IMR-90 (cell line): ENCODE data around the gene GNL3. TPM values are rescaled to one million over a fixed set of nuclear protein-coding genes. Genes with fewer than 3 reads are reported as not detected.

ENCODE experiments used
- ATAC-seq: fragments of 200-7000 bp; cut with Tn5 transposase; 2 replicates; pipeline ENCODE4 v1.9.1; 2020; ENCODE audit warnings: low read depth, mild to moderate bottlenecking, moderate library complexity
- BruUV-seq: library from RNA; stranded (reverse); fragments of 400-500 nt; replicated peaks from 2 replicates; lab custom pipeline; 2021; lab: Mats Ljungman, UMichigan
- CTCF ChIA-PET: fragments of 300-600 bp; formaldehyde crosslinking; extraction: SDS; loops from one replicate; lab custom pipeline; 2021; ENCODE audit warnings: antibody characterized with exemption; lab: Yijun Ruan, JAX
- POLR2A ChIA-PET: fragments of 300-600 bp; sonication (Branson Sonifier 250); formaldehyde crosslinking; loops from one replicate; lab custom pipeline; 2022; ENCODE audit warnings: antibody characterized with exemption; ENCODE audit not compliant: unreplicated experiment; lab: Charles Lee
- DNase-seq: peaks from one replicate; pipeline ENCODE4 v3.0.0; 2013
- H2AFZ ChIP-seq: replicated peaks from 2 replicates; pipeline ENCODE3; 2013; ENCODE audit warnings: low read length, mild to moderate bottlenecking; ENCODE audit not compliant: poor library complexity
- H2AK5ac ChIP-seq: 2 replicates; pipeline ENCODE4 v1.6.1; 2013; ENCODE audit warnings: low read depth, low read length, inconsistent platforms
- H2AK9ac ChIP-seq: replicated peaks from 2 replicates; pipeline ENCODE3; 2013; ENCODE audit warnings: mild to moderate bottlenecking, low read depth, low read length, moderate library complexity; ENCODE audit not compliant: poor library complexity
- H2BK120ac ChIP-seq: 2 replicates; pipeline ENCODE4 v1.6.1; 2013; ENCODE audit warnings: low read depth, low read length, inconsistent platforms
- H2BK15ac ChIP-seq: 3 replicates; pipeline ENCODE4 v1.6.1; 2013; ENCODE audit warnings: low read depth, low read length, inconsistent platforms
- H2BK20ac ChIP-seq: 2 replicates; pipeline ENCODE4 v1.6.1; 2013; ENCODE audit warnings: low read depth, mild to moderate bottlenecking, inconsistent platforms, low read length, moderate library complexity
- H2BK5ac ChIP-seq: 2 replicates; pipeline ENCODE4 v1.6.1; 2013; ENCODE audit warnings: mild to moderate bottlenecking, low read depth, low read length, inconsistent platforms; ENCODE audit not compliant: poor library complexity, severe bottlenecking
- H3K14ac ChIP-seq: replicated peaks from 2 replicates; pipeline ENCODE4 v1.6.1; 2013; ENCODE audit warnings: low read depth, low read length, inconsistent platforms
- H3K18ac ChIP-seq: 2 replicates; pipeline ENCODE4 v1.6.1; 2013; ENCODE audit warnings: low read depth, low read length, control low read depth
- H3K23ac ChIP-seq: 2 replicates; pipeline ENCODE4 v1.6.1; 2013; ENCODE audit warnings: low read depth, low read length, inconsistent platforms
- H3K27ac ChIP-seq: 2 replicates; pipeline ENCODE4 v1.5.1; 2013; ENCODE audit warnings: mild to moderate bottlenecking, control low read depth, low read length; ENCODE audit not compliant: insufficient read depth
- H3K27me3 ChIP-seq: 2 replicates; pipeline ENCODE4 v1.6.1; 2013; ENCODE audit warnings: low read length; ENCODE audit not compliant: control insufficient read depth, insufficient read depth
- H3K36me3 ChIP-seq: 2 replicates; pipeline ENCODE4 v1.6.1; 2013; ENCODE audit warnings: low read length, mixed read lengths; ENCODE audit not compliant: control insufficient read depth, insufficient read depth
- H3K4ac ChIP-seq: 2 replicates; pipeline ENCODE4 v1.6.1; 2013; ENCODE audit warnings: low read depth, low read length, inconsistent platforms
- H3K4me1 ChIP-seq: 2 replicates; pipeline ENCODE4 v1.6.1; 2013; ENCODE audit warnings: low read length, mixed read lengths; ENCODE audit not compliant: control insufficient read depth, insufficient read depth
- H3K4me2 ChIP-seq: 2 replicates; pipeline ENCODE4 v1.6.1; 2013; ENCODE audit warnings: low read depth, mild to moderate bottlenecking, control low read depth, low read length, moderate library complexity
- H3K4me3 ChIP-seq: 2 replicates; pipeline ENCODE4 v1.5.1; 2013; ENCODE audit warnings: low read depth, mild to moderate bottlenecking, control low read depth, low read length, moderate library complexity; ENCODE audit not compliant: insufficient read depth
- H3K56ac ChIP-seq: 2 replicates; pipeline ENCODE4 v1.6.1; 2013; ENCODE audit warnings: low read length, inconsistent platforms; ENCODE audit not compliant: insufficient read depth; ENCODE audit errors: extremely low read depth
- H3K79me1 ChIP-seq, 2 experiments: 2 replicates each; pipeline ENCODE4 v1.6.1; 2013; ENCODE audit warnings: low read length in 2 of 2, inconsistent platforms in 1 of 2, low read depth in 1 of 2
- H3K9ac ChIP-seq: 2 replicates; pipeline ENCODE4 v1.6.1; 2013; ENCODE audit warnings: low read depth, low read length, control low read depth
- H3K9me1 ChIP-seq: 2 replicates; pipeline ENCODE4 v1.6.1; 2013; ENCODE audit warnings: low read length, inconsistent platforms; ENCODE audit not compliant: insufficient read depth
- H3K9me3 ChIP-seq: 2 replicates; pipeline ENCODE4 v1.6.1; 2013; ENCODE audit warnings: low read length; ENCODE audit not compliant: control insufficient read depth, insufficient read depth
- H4K20me1 ChIP-seq: 2 replicates; pipeline ENCODE4 v1.6.1; 2013; ENCODE audit warnings: low read length, inconsistent platforms; ENCODE audit not compliant: insufficient read depth
- H4K5ac ChIP-seq: 2 replicates; pipeline ENCODE4 v1.6.1; 2013; ENCODE audit warnings: mild to moderate bottlenecking, low read depth, low read length, control low read depth
- H4K8ac ChIP-seq, 2 experiments: 2 replicates each; pipeline ENCODE4 v1.6.1; 2013; ENCODE audit warnings: low read depth in 2 of 2, low read length in 2 of 2, control low read depth in 1 of 2, inconsistent platforms in 1 of 2
- H4K91ac ChIP-seq: 2 replicates; pipeline ENCODE4 v1.6.1; 2013; ENCODE audit warnings: low read depth, low read length, inconsistent platforms; ENCODE audit not compliant: insufficient read depth
- BHLHE40 ChIP-seq: fragments of 150-350 bp; IDR thresholded peaks from 2 replicates; pipeline ENCODE4 v1.6.1; 2016; ENCODE audit warnings: mild to moderate bottlenecking, low read depth, low read length
- CEBPB ChIP-seq: IDR thresholded peaks from 2 replicates; pipeline ENCODE4 v1.6.1; 2012; ENCODE audit warnings: low read depth, low read length, improper control_type of control experiment
- FOS ChIP-seq: fragments of 150-350 bp; IDR thresholded peaks from 2 replicates; pipeline ENCODE4 v1.6.1; 2016; ENCODE audit warnings: low read depth, low read length
- MAFK ChIP-seq: IDR thresholded peaks from 2 replicates; pipeline ENCODE4 v1.6.1; 2012; ENCODE audit warnings: low read depth, low read length, improper control_type of control experiment
- MAZ ChIP-seq: IDR thresholded peaks from 2 replicates; pipeline ENCODE4 v1.6.1; 2012; ENCODE audit warnings: low read depth, mild to moderate bottlenecking, low read length, improper control_type of control experiment, moderate library complexity, borderline replicate concordance
- MXI1 ChIP-seq: IDR thresholded peaks from 2 replicates; pipeline ENCODE4 v1.6.1; 2012; ENCODE audit warnings: low read depth, mild to moderate bottlenecking, low read length, moderate library complexity, borderline replicate concordance
- RAD21 ChIP-seq: IDR thresholded peaks from 2 replicates; pipeline ENCODE4 v1.6.1; 2012; ENCODE audit warnings: low read length, improper control_type of control experiment
- SMC3 ChIP-seq: fragments of 150-350 bp; IDR thresholded peaks from 2 replicates; pipeline ENCODE4 v1.6.1; 2016; ENCODE audit warnings: low read depth, mild to moderate bottlenecking, antibody characterized with exemption, low read length, moderate library complexity
- USF2 ChIP-seq: fragments of 150-350 bp; IDR thresholded peaks from 2 replicates; pipeline ENCODE4 v1.6.1; 2017; ENCODE audit warnings: mild to moderate bottlenecking, antibody characterized with exemption, low read length, low read depth
- WGBS, 2 experiments: methylation state at CpG; one replicate each; pipeline versions ENCODE4 v1.1.5 to v1.1.7; 2013; ENCODE audit warnings: missing lambda C conversion rate in 2 of 2; ENCODE audit not compliant: insufficient read length in 1 of 2; ENCODE audit errors: extremely low coverage in 2 of 2; 5-methylcytosine and 5-hydroxymethylcytosine counted together
- dilution Hi-C: fragments of 300-500 bp; cut with HindIII; formaldehyde crosslinking; loops from one replicate; pipeline ENCODE4 v1.14.3; 2018; ENCODE audit warnings: low sequenced_read_pairs; ENCODE audit not compliant: unreplicated experiment
- in situ Hi-C: fragments of 300-500 bp; cut with MboI; formaldehyde crosslinking; loops from 3 replicates; pipeline ENCODE4 v1.14.3; 2019; ENCODE audit warnings: low sequenced_read_pairs, inconsistent platforms, mixed read lengths
- intact Hi-C: fragments of 100-400 bp; cut with micrococcal nuclease; formaldehyde crosslinking; loops from 2 replicates; pipeline ENCODE4 v1.10.0; 2022
- polyA plus RNA-seq, 3 experiments: library from polyadenylated mRNA; depleted of rRNA; stranded (reverse); fragments of >200 nt; gene quantifications; 2 replicates each; pipeline ENCODE4 v1.2.3, GENCODE V29; 2012; ENCODE audit warnings: low replicate concordance in 1 of 3
- total RNA-seq: library from RNA; depleted of rRNA; stranded (reverse); fragments of >200 nt; gene quantifications from 2 replicates; pipeline ENCODE4 v1.2.3, GENCODE V29; 2012
- TF ChIP-seq, protein P1 (sequence below): fragments of 150-350 bp; IDR thresholded peaks from 2 replicates; pipeline ENCODE4 v1.6.1; 2016; ENCODE audit warnings: low read depth, mild to moderate bottlenecking, low read length, moderate library complexity, borderline replicate concordance

Gene GNL3
- total and polyA plus RNA-seq, 2 of the 4 experiments (the other 2 are of a cell fraction) = 66.0 to 90.4 TPM

DNA sequence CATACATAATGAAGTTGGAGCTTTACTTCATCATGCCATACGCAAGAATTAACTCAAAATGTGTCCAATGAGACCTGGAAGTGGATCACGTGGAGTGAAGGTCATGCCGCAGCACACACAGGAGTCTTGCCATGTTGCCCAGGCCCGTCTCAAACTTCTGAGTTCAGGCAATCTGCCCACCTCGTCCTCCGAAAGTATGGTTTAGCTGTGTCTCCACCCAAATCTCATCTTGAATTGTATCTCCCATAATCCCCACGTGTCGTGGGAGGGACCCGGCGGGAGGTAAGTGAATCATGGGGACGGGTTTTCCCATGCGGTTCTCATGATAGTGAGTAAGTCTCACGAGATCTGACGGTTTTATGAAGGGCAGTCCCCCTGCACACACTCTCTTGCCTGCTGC is 45.8 kb downstream of the GNL3 start:
- CTCF ChIA-PET = no interaction called here

More for the DNA sequence above, 45.8 kb downstream of the GNL3 start:
- Histone ChIP-seq H3K56ac (no peak overlapping the region), H3K4me2 (no peak overlapping the region), H2AK9ac (no peak overlapping the region), H3K36me3 (peaks cover 20% of the 10 kb centered on the region), H3K27me3 (no peaks in the 10 kb centered on the region), H2AK5ac (no peak overlapping the region), H3K14ac (no peak overlapping the region), H3K9me3 (peaks cover 5% of the 10 kb centered on the region; the same call in 1 of the 2 replicates), H2AFZ (no peak overlapping the region), H2BK120ac (no peak overlapping the region), H2BK5ac (no peak overlapping the region), H3K18ac (no peak overlapping the region), H4K8ac (no peak overlapping the region), H4K20me1 (no peaks in the 10 kb centered on the region), H3K23ac (no peak overlapping the region), H2BK20ac (no peak overlapping the region), H3K27ac (no peak overlapping the region), H4K5ac (no peak overlapping the region), H3K4ac (no peak overlapping the region), H2BK15ac (no peak overlapping the region), H3K9me1 (no peaks in the 10 kb centered on the region), H3K4me3 (no peak overlapping the region), H3K4me1 (no peaks in the 10 kb centered on the region), H3K9ac (no peak overlapping the region), H4K91ac (no peak overlapping the region), H3K79me1 (no peaks in the 10 kb centered on the region)
- ATAC-seq (no peak), DNase-seq (no peak)
- intact Hi-C loops = no loop called here
- WGBS, 2 experiments = 93% methylated on average over 11 of the region's 14 CpGs; no CpG with 5 or more reads in 1 of the 2 experiments
- TF ChIP-seq USF2 = no peak
- no peak for TF ChIP-seq CEBPB
- no peak for TF ChIP-seq MXI1
- no peak for TF ChIP-seq MAZ
- no peak for TF ChIP-seq BHLHE40
- no peak for TF ChIP-seq MAFK
- no peak for TF ChIP-seq FOS
- TF ChIP-seq, protein P1, sequence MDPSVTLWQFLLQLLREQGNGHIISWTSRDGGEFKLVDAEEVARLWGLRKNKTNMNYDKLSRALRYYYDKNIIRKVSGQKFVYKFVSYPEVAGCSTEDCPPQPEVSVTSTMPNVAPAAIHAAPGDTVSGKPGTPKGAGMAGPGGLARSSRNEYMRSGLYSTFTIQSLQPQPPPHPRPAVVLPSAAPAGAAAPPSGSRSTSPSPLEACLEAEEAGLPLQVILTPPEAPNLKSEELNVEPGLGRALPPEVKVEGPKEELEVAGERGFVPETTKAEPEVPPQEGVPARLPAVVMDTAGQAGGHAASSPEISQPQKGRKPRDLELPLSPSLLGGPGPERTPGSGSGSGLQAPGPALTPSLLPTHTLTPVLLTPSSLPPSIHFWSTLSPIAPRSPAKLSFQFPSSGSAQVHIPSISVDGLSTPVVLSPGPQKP = no peak
- TF ChIP-seq SMC3 = no peak
- TF ChIP-seq RAD21 = no peak
- no TSS peak for BruUV-seq
- in situ Hi-C loops = no loop called here
- POLR2A ChIA-PET = no interaction called here
- dilution Hi-C loops = no loop called here
